ENCODE results near the gene GRIK4.
"Not testable (repeated sequence)": the region's sequence is repeated elsewhere in the genome, so short reads cannot be mapped to it uniquely, and the experiment has no call there.

Gene GRIK4

GRCh38 chr11:120781486-120782120, 270.1 kb downstream of the GRIK4 start:
- DNase-seq (ENCODE audit: low spot score) (no peak), ATAC-seq (ENCODE audit: low read depth) (no peak)
- H3K4me3 ChIP-seq (ENCODE audit: severe bottlenecking) = no peak overlapping the region
- peaks cover 6% of the 10 kb centered on the region for H3K27me3 ChIP-seq (ENCODE audit: insufficient read depth, poor library complexity, severe bottlenecking)
- no peak overlapping the region for H3K27ac ChIP-seq (ENCODE audit: poor library complexity, severe bottlenecking)
- no peaks in the 10 kb centered on the region for H3K9me3 ChIP-seq (ENCODE audit: severe bottlenecking)
- H3K36me3 ChIP-seq (ENCODE audit: low read depth) = no peaks in the 10 kb centered on the region
- H3K4me1 ChIP-seq (ENCODE audit: insufficient read depth, poor library complexity, severe bottlenecking) = no peaks in the 10 kb centered on the region
- no peak for TF ChIP-seq CTCF (IDR thresholded peaks at IDR 0.05; ENCODE audit: poor library complexity, severe bottlenecking)

DNA sequence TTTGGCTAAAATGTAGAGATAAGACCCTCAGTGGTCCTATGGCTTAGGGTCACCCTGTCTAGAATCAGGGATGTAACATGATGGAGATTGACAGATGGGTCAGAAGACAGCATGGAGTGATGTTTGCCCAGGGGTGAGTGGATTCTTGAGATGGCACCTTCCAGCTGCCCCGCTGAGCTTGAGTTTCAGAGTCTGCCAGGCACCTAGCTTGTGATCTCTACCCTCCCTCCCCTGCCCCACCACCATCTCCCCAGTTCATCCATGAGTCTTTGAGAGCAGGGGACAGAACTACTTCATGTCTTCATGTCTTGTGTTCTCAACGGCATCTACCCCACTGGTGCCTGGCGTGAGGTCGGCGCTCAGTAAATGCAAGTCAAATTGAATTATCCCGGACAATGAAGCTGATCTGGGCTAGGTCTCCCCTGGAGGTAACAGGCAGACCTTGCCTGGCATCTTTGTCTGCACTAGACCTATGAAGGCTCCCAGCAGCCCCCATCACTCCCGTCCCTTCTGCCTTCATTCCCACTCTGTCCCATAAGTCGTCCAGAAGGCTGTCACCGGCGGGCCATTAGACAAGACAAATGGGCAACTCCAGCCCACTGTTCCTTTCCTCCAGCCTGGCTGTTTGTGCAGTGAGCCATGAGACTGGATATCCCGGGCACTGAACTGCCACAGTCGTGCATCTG, 273.2 kb downstream of the GRIK4 start:
- H3K9me3 ChIP-seq (ENCODE audit: severe bottlenecking) = no peaks in the 10 kb centered on the region
- no peak overlapping the region for H3K27ac ChIP-seq (ENCODE audit: poor library complexity, severe bottlenecking)
- peaks cover 3% of the 10 kb centered on the region for H3K27me3 ChIP-seq (ENCODE audit: insufficient read depth, poor library complexity, severe bottlenecking)
- DNase-seq (ENCODE audit: low spot score) = no peak
- no peak for TF ChIP-seq CTCF (IDR thresholded peaks at IDR 0.05; ENCODE audit: poor library complexity, severe bottlenecking)
- no peak for ATAC-seq (ENCODE audit: low read depth)
- H3K4me3 ChIP-seq (ENCODE audit: severe bottlenecking) = no peak overlapping the region
- no peaks in the 10 kb centered on the region for H3K4me1 ChIP-seq (ENCODE audit: insufficient read depth, poor library complexity, severe bottlenecking)
- no peaks in the 10 kb centered on the region for H3K36me3 ChIP-seq (ENCODE audit: low read depth)

GRCh38 chr11:120785576-120785975, 274.0 kb downstream of the GRIK4 start:
- DNase-seq (ENCODE audit: low spot score) (no peak), ATAC-seq (ENCODE audit: low read depth) (no peak)
- Histone ChIP-seq H3K9me3 (ENCODE audit: severe bottlenecking) (no peaks in the 10 kb centered on the region), H3K36me3 (ENCODE audit: low read depth) (no peaks in the 10 kb centered on the region), H3K27me3 (ENCODE audit: insufficient read depth, poor library complexity, severe bottlenecking) (peaks cover 3% of the 10 kb centered on the region), H3K27ac (ENCODE audit: poor library complexity, severe bottlenecking) (no peak overlapping the region), H3K4me1 (ENCODE audit: insufficient read depth, poor library complexity, severe bottlenecking) (no peaks in the 10 kb centered on the region), H3K4me3 (ENCODE audit: severe bottlenecking) (no peak overlapping the region)
- TF ChIP-seq CTCF (IDR thresholded peaks at IDR 0.05; ENCODE audit: poor library complexity, severe bottlenecking) = no peak

GRCh38 chr11:120786206-120786735, 274.7 kb downstream of the GRIK4 start:
- Histone ChIP-seq H3K36me3 (ENCODE audit: low read depth) (no peaks in the 10 kb centered on the region), H3K27me3 (ENCODE audit: insufficient read depth, poor library complexity, severe bottlenecking) (peaks cover 7% of the 10 kb centered on the region), H3K4me1 (ENCODE audit: insufficient read depth, poor library complexity, severe bottlenecking) (no peaks in the 10 kb centered on the region), H3K9me3 (ENCODE audit: severe bottlenecking) (no peaks in the 10 kb centered on the region), H3K27ac (ENCODE audit: poor library complexity, severe bottlenecking) (no peak overlapping the region), H3K4me3 (ENCODE audit: severe bottlenecking) (no peak overlapping the region)
- no peak for TF ChIP-seq CTCF (IDR thresholded peaks at IDR 0.05; ENCODE audit: poor library complexity, severe bottlenecking)
- no peak for ATAC-seq (ENCODE audit: low read depth)
- no peak for DNase-seq (ENCODE audit: low spot score)

DNA sequence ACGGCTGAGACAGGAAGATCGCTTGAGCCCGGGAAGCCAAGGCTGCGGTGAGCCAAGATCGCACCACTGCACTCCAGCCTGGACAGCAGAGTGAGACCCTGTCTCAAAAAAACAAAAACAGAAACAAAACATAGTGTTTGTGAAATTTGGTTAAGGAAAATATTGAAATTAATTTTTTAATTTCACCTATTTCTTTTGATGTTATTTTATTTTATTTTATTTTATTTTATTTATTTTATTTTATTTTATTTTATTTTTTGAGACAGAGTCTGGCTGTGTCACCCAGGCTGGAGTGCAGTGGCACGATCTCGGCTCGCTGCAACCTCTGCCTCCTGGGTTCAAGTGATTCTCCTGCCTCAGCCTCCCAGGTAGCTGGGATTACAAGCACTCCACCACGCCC, 275.7 kb downstream of the GRIK4 start:
- H3K27me3 ChIP-seq (ENCODE audit: insufficient read depth, poor library complexity, severe bottlenecking) = peaks cover 17% of the 10 kb centered on the region
- not testable (repeated sequence) for H3K9me3 ChIP-seq (ENCODE audit: severe bottlenecking); H3K4me3 ChIP-seq (ENCODE audit: severe bottlenecking); H3K4me1 ChIP-seq (ENCODE audit: insufficient read depth, poor library complexity, severe bottlenecking); ATAC-seq (ENCODE audit: low read depth); H3K27ac ChIP-seq (ENCODE audit: poor library complexity, severe bottlenecking); H3K36me3 ChIP-seq (ENCODE audit: low read depth); DNase-seq (ENCODE audit: low spot score)

Data from RWPE2 (cell line).